C4-2B (cell line): ENCODE measurements around the gene PRPF39.

Experiments
- CTCF ChIP-seq: fragments of 450-650 bp; conservative IDR thresholded peaks from 2 replicates; pipeline ENCODE4 v1.5.1; 2017; ENCODE audit warnings: mild to moderate bottlenecking
- ZFX ChIP-seq: fragments of 450-650 bp; IDR thresholded peaks from 2 replicates; pipeline ENCODE4 v1.6.1; 2017

- TF ChIP-seq CTCF (no peak), ZFX (no peak)
Measured at GRCh38 chr14:45156067-45156466, 72.2 kb downstream of the PRPF39 start.
